C4-2B (cell line): ENCODE results near the gene AURKAIP1.
A peak's percentile ranks its signal among the peaks of the same experiment; 100 is the strongest.

Experiments
- H3K27ac ChIP-seq: fragments of 450-650 bp; 2 replicates; pipeline ENCODE4 v1.5.1; 2017
- CTCF ChIP-seq: fragments of 450-650 bp; conservative IDR thresholded peaks from 2 replicates; pipeline ENCODE4 v1.5.1; 2017; ENCODE audit warnings: mild to moderate bottlenecking
- ZFX ChIP-seq: fragments of 450-650 bp; IDR thresholded peaks from 2 replicates; pipeline ENCODE4 v1.6.1; 2017

Gene AURKAIP1

GRCh38 chr1:1374929-1375662 is at the start of gene AURKAIP1:
Gene AURKAIP1 (minus strand): TSS chr1:1375207. CDS start chr1:1374756, 451 bp downstream.
- peak within 1 kb of the TSS; percentile 96 for H3K27ac ChIP-seq
- TF ChIP-seq ZFX, result peak; percentile 80; the same call in 1 of the 2 replicates
- no peak for TF ChIP-seq CTCF

- H3K27ac ChIP-seq, result no peak overlapping the region
Measured at GRCh38 chr1:1424707-1425106, 49.7 kb upstream of the AURKAIP1 start.

GRCh38 chr1:1423245-1423597 is 48.2 kb upstream of the AURKAIP1 start:
- TF ChIP-seq ZFX, result no peak
- no peak for TF ChIP-seq CTCF
- H3K27ac ChIP-seq, result no peak overlapping the region

More at GRCh38 chr1:1424707-1425106, 49.7 kb upstream of the AURKAIP1 start:
- TF ChIP-seq CTCF (no peak), ZFX (no peak)

- no peak for TF ChIP-seq ZFX
- no peak for TF ChIP-seq CTCF
- no peak overlapping the region for H3K27ac ChIP-seq
Measured at GRCh38 chr1:1422465-1423244, 47.6 kb upstream of the AURKAIP1 start.

GRCh38 chr1:1421907-1422464 is 47.0 kb upstream of the AURKAIP1 start:
- TF ChIP-seq CTCF, result no peak
- TF ChIP-seq ZFX, result no peak
- H3K27ac ChIP-seq, result no peak overlapping the region

- H3K27ac ChIP-seq, result peak within 1 kb of the TSS; percentile 50
- TF ChIP-seq ZFX (no peak), CTCF (no peak)
Measured at GRCh38 chr1:1421147-1421906, 46.3 kb upstream of the AURKAIP1 start, which contains the start of gene ANKRD65. Gene ANKRD65 (minus strand): TSS chr1:1421276. CDS start chr1:1421005, 271 bp downstream.
